SU-DHL-6 (cell line): ENCODE results near the gene VAT1L.

Experiments used
- H2AFZ ChIP-seq: fragments of 200-600 bp; sonication (generic); 2 replicates; pipeline ENCODE4 v1.6.1; 2014; ENCODE audit warnings: low read depth, mild to moderate bottlenecking, moderate library complexity, mixed read lengths, antibody characterized with exemption, low read length; ENCODE audit not compliant: severe bottlenecking
- H3F3A ChIP-seq: fragments of 200-600 bp; shearing (Covaris generic); 2 replicates; pipeline ENCODE4 v1.6.0; 2016; ENCODE audit warnings: antibody characterized with exemption, mild to moderate bottlenecking; ENCODE audit not compliant: insufficient read depth
- H3K27ac ChIP-seq: fragments of 200-600 bp; sonication (generic); 2 replicates; pipeline ENCODE4 v1.5.1; 2016; ENCODE audit warnings: low read depth, mild to moderate bottlenecking, low read length, moderate library complexity, mixed read lengths
- H3K27me3 ChIP-seq: fragments of 200-600 bp; sonication (generic), shearing (Covaris generic); 2 replicates; pipeline ENCODE4 v1.6.0; 2014; ENCODE audit warnings: mild to moderate bottlenecking, low read length
- H3K36me3 ChIP-seq: fragments of 200-600 bp; sonication (generic); 2 replicates; pipeline ENCODE4 v1.6.1; 2014; ENCODE audit warnings: mild to moderate bottlenecking, low read length, mixed read lengths
- H3K4me2 ChIP-seq: fragments of 300-600, 200-600 bp; shearing (Covaris generic), sonication (generic); 2 replicates; pipeline ENCODE4 v1.6.0; 2014; ENCODE audit warnings: low read length, low read depth, mild to moderate bottlenecking; ENCODE audit not compliant: poor library complexity, severe bottlenecking
- H3K4me3 ChIP-seq: fragments of 200-600 bp; sonication (generic); 2 replicates; pipeline ENCODE4 v1.5.1; 2014; ENCODE audit warnings: antibody characterized with exemption, low read length, mild to moderate bottlenecking, mixed read lengths; ENCODE audit not compliant: insufficient read depth, poor library complexity, severe bottlenecking
- H3K79me2 ChIP-seq: fragments of 200-600 bp; sonication (generic); 2 replicates; pipeline ENCODE4 v1.6.1; 2014; ENCODE audit warnings: mild to moderate bottlenecking, low read length, moderate library complexity; ENCODE audit not compliant: insufficient read depth
- H3K9ac ChIP-seq: fragments of 200-600 bp; sonication (generic); 2 replicates; pipeline ENCODE4 v1.7.0; 2014; ENCODE audit warnings: mild to moderate bottlenecking, low read length
- H3K9me2 ChIP-seq: fragments of 200-600 bp; sonication (generic); replicated peaks from 2 replicates; pipeline ENCODE4 v1.6.1; 2014; ENCODE audit warnings: low read length; ENCODE audit not compliant: insufficient read depth
- H3K9me3 ChIP-seq: fragments of 200-600 bp; sonication (generic); 2 replicates; pipeline ENCODE4 v1.6.1; 2014; ENCODE audit warnings: low read length, mixed read lengths; ENCODE audit not compliant: insufficient read depth
- H4K20me1 ChIP-seq: fragments of 200-600 bp; sonication (generic); 2 replicates; pipeline ENCODE4 v1.6.1; 2014; ENCODE audit warnings: low read depth, mild to moderate bottlenecking, antibody characterized with exemption, low read length, moderate library complexity, mixed read lengths
- CTCF ChIP-seq: fragments of 200-600 bp; sonication (generic); IDR thresholded peaks from one replicate; pipeline ENCODE4 v1.5.1; 2017; ENCODE audit warnings: antibody characterized with exemption, mild to moderate bottlenecking, low read length, moderate library complexity; ENCODE audit not compliant: insufficient read depth, poor library complexity, severe bottlenecking
- EZH2phosphoT487 ChIP-seq: fragments of 200-600 bp; sonication (generic), shearing (Covaris generic); conservative IDR thresholded peaks from 2 replicates; pipeline ENCODE4 v1.6.1; 2018; ENCODE audit warnings: mild to moderate bottlenecking, antibody characterized with exemption, low read length, moderate library complexity, mixed read lengths

VAT1L gene

DNA sequence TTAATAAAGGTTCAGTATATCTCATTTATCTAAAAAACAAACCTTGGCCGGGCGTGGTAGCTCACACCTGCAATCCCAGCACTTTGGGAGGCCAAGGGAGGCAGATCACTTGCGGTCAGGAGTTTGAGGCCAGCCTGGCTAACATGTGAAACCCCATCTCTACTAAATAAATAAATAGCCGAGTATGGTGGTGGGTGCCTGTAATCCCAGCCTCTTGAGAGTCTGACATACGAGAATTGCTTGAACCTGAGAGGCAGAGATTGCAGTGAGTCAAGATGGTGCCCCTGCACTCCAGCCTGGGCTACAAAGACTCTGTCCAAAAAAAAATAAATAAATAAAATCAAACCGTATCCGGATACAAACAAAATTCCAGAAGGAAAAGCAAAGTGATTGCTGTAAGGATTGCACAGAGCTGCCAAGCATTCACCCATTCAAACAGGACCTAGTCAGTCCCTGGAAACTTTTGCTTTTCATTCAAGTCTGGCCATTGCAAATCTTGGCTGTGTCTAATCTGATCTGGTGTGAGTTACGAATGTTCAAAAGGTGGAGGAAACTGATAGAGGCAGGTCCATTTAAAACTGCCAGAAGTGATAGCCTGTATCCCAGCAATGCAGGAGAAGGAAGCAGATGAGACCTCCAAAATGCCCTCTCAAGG is 131.5 kb downstream of the VAT1L start:
- Histone ChIP-seq H3K79me2 (no peaks in the 10 kb centered on the region), H3F3A (no peaks in the 10 kb centered on the region), H3K9me2 (no peaks in the 10 kb centered on the region), H3K36me3 (no peaks in the 10 kb centered on the region), H3K4me2 (no peak overlapping the region), H3K9ac (no peak overlapping the region), H4K20me1 (no peaks in the 10 kb centered on the region), H3K27ac (no peak overlapping the region), H2AFZ (no peak overlapping the region), H3K27me3 (no peaks in the 10 kb centered on the region), H3K9me3 (no peaks in the 10 kb centered on the region), H3K4me3 (no peak overlapping the region)
- TF ChIP-seq CTCF (no peak), EZH2phosphoT487 (no peak)

DNA sequence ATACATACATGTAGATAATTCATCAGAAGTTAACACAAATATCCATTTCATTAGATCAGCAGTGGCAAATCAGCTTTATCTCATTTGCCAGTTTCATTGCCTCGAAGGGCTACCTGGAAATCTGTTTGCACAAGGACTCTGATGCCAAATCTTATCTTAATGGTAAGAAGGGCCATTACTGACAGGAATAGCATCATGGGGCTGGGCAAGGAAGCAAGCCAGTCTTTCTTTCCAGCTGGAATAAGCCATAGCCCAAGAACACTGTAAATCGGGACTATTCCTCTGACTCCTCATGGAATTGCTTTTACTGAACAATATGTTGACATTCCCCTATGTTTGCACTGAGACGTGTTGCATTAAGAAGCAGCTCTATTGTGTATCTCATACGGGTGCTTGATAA is 132.6 kb downstream of the VAT1L start:
- no peaks in the 10 kb centered on the region for H3K9me2 ChIP-seq
- no peak overlapping the region for H3K9ac ChIP-seq
- H3K79me2 ChIP-seq: no peaks in the 10 kb centered on the region
- no peaks in the 10 kb centered on the region for H3K27me3 ChIP-seq
- no peak for TF ChIP-seq EZH2phosphoT487
- TF ChIP-seq CTCF: no peak
- H3K4me2 ChIP-seq: no peak overlapping the region
- H3K4me3 ChIP-seq: no peak overlapping the region
- H3K36me3 ChIP-seq: no peaks in the 10 kb centered on the region
- H3K27ac ChIP-seq: no peak overlapping the region
- H4K20me1 ChIP-seq: no peaks in the 10 kb centered on the region
- no peaks in the 10 kb centered on the region for H3K9me3 ChIP-seq
- no peak overlapping the region for H2AFZ ChIP-seq
- H3F3A ChIP-seq: no peaks in the 10 kb centered on the region

DNA sequence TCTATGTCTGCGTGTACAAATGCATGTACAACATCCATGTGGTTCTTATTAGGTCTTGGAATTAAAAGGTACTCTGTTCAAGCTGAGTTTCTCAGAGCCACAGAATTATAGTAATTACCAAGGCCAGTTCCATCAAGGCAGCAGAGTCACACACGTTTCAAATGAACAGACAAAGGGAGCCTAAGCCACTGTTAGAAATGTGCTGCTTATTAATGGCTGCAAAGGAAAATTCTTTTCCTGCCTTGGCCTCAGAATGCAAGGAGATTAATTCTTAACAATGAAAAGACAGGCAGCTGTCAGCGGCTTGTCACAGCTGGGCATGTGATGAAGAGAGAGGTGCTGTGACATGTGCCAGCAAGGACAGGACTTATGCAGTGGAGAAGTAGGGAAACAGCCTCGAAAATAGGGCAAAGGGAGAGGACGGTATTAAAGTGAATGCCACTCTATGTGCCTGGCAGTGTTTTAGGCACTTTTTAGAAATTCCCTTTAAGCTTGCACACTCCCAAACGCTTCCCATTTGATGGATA is 133.9 kb downstream of the VAT1L start:
- Histone ChIP-seq H3K9ac (no peak overlapping the region), H2AFZ (no peak overlapping the region), H3K36me3 (no peaks in the 10 kb centered on the region), H3K27ac (no peak overlapping the region), H3K4me3 (no peak overlapping the region), H4K20me1 (no peaks in the 10 kb centered on the region), H3K9me2 (no peaks in the 10 kb centered on the region), H3K79me2 (no peaks in the 10 kb centered on the region), H3K9me3 (no peaks in the 10 kb centered on the region), H3F3A (no peaks in the 10 kb centered on the region), H3K27me3 (no peaks in the 10 kb centered on the region), H3K4me2 (no peak overlapping the region)
- no peak for TF ChIP-seq CTCF
- TF ChIP-seq EZH2phosphoT487: no peak
